K562 (cell line): ENCODE results near the gene PSMB8. TPM values are rescaled to one million over a fixed set of nuclear protein-coding genes. Genes with fewer than 3 reads are reported as not detected.

Experiments
- ATAC-seq: fragments of 200-7000 bp; cut with Tn5 transposase; 3 replicates; pipeline ENCODE4 v1.9.1; 2020; ENCODE audit warnings: moderate library complexity
- BruUV-seq: library from RNA; stranded (reverse); fragments of 400-500 nt; replicated peaks from 2 replicates; lab custom pipeline; 2021; lab: Mats Ljungman, UMichigan
- CTCF ChIA-PET: fragments of 300-600 bp; formaldehyde crosslinking; extraction: SDS; loops from one replicate; lab custom pipeline; 2021; ENCODE audit warnings: low intra/inter-chr PET ratio; lab: Yijun Ruan, JAX
- POLR2A ChIA-PET: fragments of 300-600, 350-650 bp; sonication (Branson Sonifier 250); formaldehyde crosslinking; extraction: SDS; loops from one replicate; lab custom pipeline; 2021; ENCODE audit warnings: antibody characterized with exemption, inconsistent platforms; lab: Yijun Ruan, JAX
- DNase-seq, 4 experiments: peaks; one replicate each; pipeline versions ENCODE4 v3.0.0 to v3.0.0-alpha.2; 2011 to 2018; ENCODE audit warnings: low spot score in 3 of 4, mixed read lengths in 3 of 4; ENCODE audit errors: extremely low read depth in 1 of 4
- FAIRE-seq: peaks from 2 replicates; lab custom pipeline; 2011; peaks lifted over from hg19 to GRCh38; lab: Jason Lieb, UNC
- H2AFZ ChIP-seq: 2 replicates; pipeline ENCODE4 v1.6.0; 2011; ENCODE audit warnings: low read depth, low read length, control low read depth, inconsistent platforms
- H3K27ac ChIP-seq: fragments of 200-600 bp; 3 replicates; pipeline ENCODE4 v1.8.0; 2011; ENCODE audit warnings: low read depth, mild to moderate bottlenecking, control low read depth, inconsistent platforms, low read length, moderate library complexity, mixed read lengths; ENCODE audit errors: extremely low read depth
- H3K27me3 ChIP-seq, 2 experiments: fragments of 300-600 bp in 1 of 2; 2 replicates in 1 of 2; 3 replicates in 1 of 2; pipeline versions ENCODE4 v1.6.0 to v1.8.0; 2011; ENCODE audit warnings: inconsistent platforms in 2 of 2, low read length in 2 of 2, mild to moderate bottlenecking in 1 of 2, mixed read lengths in 1 of 2, moderate library complexity in 1 of 2; ENCODE audit not compliant: control insufficient read depth in 2 of 2, insufficient read depth in 2 of 2
- H3K36me3 ChIP-seq: fragments of 300-600 bp; 3 replicates; pipeline ENCODE4 v1.8.0; 2011; ENCODE audit warnings: mild to moderate bottlenecking, low read length, inconsistent platforms; ENCODE audit not compliant: control insufficient read depth, insufficient read depth
- H3K4me1 ChIP-seq, 2 experiments: fragments of 200-600 bp in 1 of 2; replicated peaks in 1 of 2; 2 replicates in 1 of 2; 3 replicates in 1 of 2; pipeline versions ENCODE4 v1.5.1 to v1.8.0; 2011; ENCODE audit warnings: inconsistent platforms in 2 of 2, low read length in 2 of 2, mild to moderate bottlenecking in 1 of 2, mixed read lengths in 1 of 2, moderate library complexity in 1 of 2; ENCODE audit not compliant: control insufficient read depth in 2 of 2, insufficient read depth in 2 of 2
- H3K4me2 ChIP-seq: 2 replicates; pipeline ENCODE4 v1.6.1; 2011; ENCODE audit warnings: low read length, control low read depth, inconsistent platforms, mixed read lengths; ENCODE audit not compliant: insufficient read depth
- H3K4me3 ChIP-seq: fragments of 200-600 bp; sonication (generic), shearing (Covaris generic); 2 replicates; pipeline ENCODE4 v1.5.1; 2016; ENCODE audit warnings: control low read depth, inconsistent platforms
- H3K79me2 ChIP-seq: fragments of 200-600 bp; 3 replicates; pipeline ENCODE4 v1.8.0; 2011; ENCODE audit warnings: low read length, inconsistent platforms; ENCODE audit not compliant: control insufficient read depth, insufficient read depth
- H3K9ac ChIP-seq, 2 experiments: 2 replicates each; pipeline versions ENCODE4 v1.6.0 to v1.6.1; 2011; ENCODE audit warnings: low read depth in 2 of 2, low read length in 2 of 2, control low read depth in 1 of 2, inconsistent platforms in 1 of 2, mild to moderate bottlenecking in 1 of 2, mixed read lengths in 1 of 2; ENCODE audit not compliant: insufficient read depth in 1 of 2
- H3K9me1 ChIP-seq: one replicate; pipeline ENCODE4 v1.6.0; 2011; ENCODE audit warnings: inconsistent platforms, mild to moderate bottlenecking, low read length, moderate library complexity; ENCODE audit not compliant: control insufficient read depth, insufficient read depth
- H3K9me3 ChIP-seq: replicated peaks from 2 replicates; pipeline ENCODE4 v1.5.1; 2011; ENCODE audit warnings: low read depth, low read length, inconsistent platforms; ENCODE audit not compliant: control insufficient read depth, insufficient read depth
- H4K20me1 ChIP-seq: replicated peaks from 2 replicates; pipeline ENCODE4 v1.6.1; 2011; ENCODE audit warnings: low read length, inconsistent platforms, mixed read lengths; ENCODE audit not compliant: control insufficient read depth, insufficient read depth
- WGBS: fragments of 100-300 bp; shearing (Covaris generic); methylation state at CpG from one replicate; pipeline ENCODE4 v1.1.6; 2016; ENCODE audit warnings: low coverage, mixed read lengths; ENCODE audit not compliant: insufficient coverage; ENCODE audit errors: missing lambda C conversion rate; 5-methylcytosine and 5-hydroxymethylcytosine counted together
- in situ Hi-C: fragments of 300-500 bp; cut with MboI; formaldehyde crosslinking; loops from 4 replicates; pipeline ENCODE4 v1.15.0; 2018; ENCODE audit warnings: inconsistent platforms, mixed read lengths
- intact Hi-C: fragments of 100-400 bp; cut with micrococcal nuclease; formaldehyde crosslinking; loops from 2 replicates; pipeline ENCODE4 v1.14.2; 2022
- polyA plus RNA-seq, 8 experiments: library from polyadenylated mRNA; depleted of rRNA in 4 of 8; stranded (reverse) in 5 of 8; unstranded in 3 of 8; fragments of >200 nt; fragmentation: Nextera tagmentation in 2 of 8; fragmentation: Illumina TruSeq in 1 of 8; extraction: Ambion mirVana in 2 of 8; extraction: Trizol in 1 of 8; gene quantifications; 2 replicates each; pipeline versions ENCODE4 v1.2.1 to v1.2.3, GENCODE V29; 2011 to 2014; ENCODE audit warnings: inconsistent platforms in 1 of 8, missing spikeins in 1 of 8
- total RNA-seq, 7 experiments: library from RNA; depleted of rRNA in 6 of 7; stranded (reverse); fragments of >200 nt in 6 of 7; fragmentation: Illumina TruSeq in 2 of 7; extraction: Trizol in 2 of 7; gene quantifications; 2 replicates each; pipeline versions ENCODE4 v1.2.1 to v1.2.3, GENCODE V29; 2011 to 2021; ENCODE audit warnings: low replicate concordance in 1 of 7
- TF ChIP-seq, protein P1 (sequence below): fragments of 450-650 bp; IDR thresholded peaks from 2 replicates; pipeline ENCODE4 v1.6.1; 2018; ENCODE audit not compliant: partially characterized antibody
- TF ChIP-seq, protein P2 (sequence below): sonication (generic); formaldehyde crosslinking; IDR thresholded peaks from 2 replicates; pipeline ENCODE4 v1.8.1; 2023; ENCODE audit warnings: mild to moderate bottlenecking, missing genetic modification reagents, moderate library complexity

PSMB8 gene
- total and polyA plus RNA-seq, 9 of the 15 experiments (the other 6 are each of a cell fraction or from before 2014, with no cell fraction given): 0.71 to 4.0 (median 2.4) TPM

DNA sequence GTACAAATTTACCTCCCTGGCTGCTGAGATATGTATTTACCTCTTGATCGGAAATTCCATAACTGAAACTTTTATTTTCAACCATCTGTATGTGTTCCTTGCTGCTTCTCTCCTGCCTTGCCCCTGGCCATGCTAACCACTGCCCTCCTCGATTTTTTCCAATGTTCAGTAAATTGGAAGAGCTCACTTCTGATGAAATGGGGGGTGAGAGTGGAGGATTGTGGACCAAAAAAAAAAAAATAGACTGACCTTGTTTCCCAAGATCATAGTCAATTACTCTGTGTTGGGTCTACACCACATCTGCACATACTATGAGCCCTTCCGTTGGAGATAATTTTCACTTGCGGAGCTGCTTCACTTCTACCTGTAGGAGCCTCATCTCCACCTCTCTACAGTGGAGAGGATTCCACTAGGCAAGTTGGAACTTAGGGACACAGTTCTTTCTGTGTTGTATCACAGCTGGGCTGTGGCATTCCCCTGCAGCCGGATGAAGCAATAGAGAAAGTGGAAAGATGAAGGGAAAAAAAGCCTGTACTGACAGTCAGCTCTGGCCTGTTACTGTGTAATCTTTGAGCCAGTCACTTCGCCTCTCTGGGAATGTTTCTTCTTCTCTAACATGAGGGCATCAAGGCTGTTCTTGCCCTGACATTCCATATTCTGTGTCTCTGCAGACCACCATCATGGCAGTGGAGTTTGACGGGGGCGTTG lies 11.8 kb upstream of the PSMB8 start:
- no peak overlapping the region for H3K4me2 ChIP-seq
- no peak overlapping the region for H3K9ac ChIP-seq
- DNase-seq (no peak), ATAC-seq (no peak), FAIRE-seq (no peak)
- POLR2A ChIA-PET: interaction anchor here (1.6 to 7.5 kb wide), 4 partner anchors 12 to 127 kb away, joined by 3 to 56 read pairs (median 12); partner anchors contain the start of gene TAP2
- no peaks in the 10 kb centered on the region for H3K36me3 ChIP-seq
- no peak overlapping the region for H3K4me3 ChIP-seq
- H3K9me3 ChIP-seq: no peaks in the 10 kb centered on the region
- WGBS: 33% methylated on average over 8 of the region's 8 CpGs
- H3K79me2 ChIP-seq: no peaks in the 10 kb centered on the region
- H3K27me3 ChIP-seq: peaks cover 16 to 39% of the 10 kb centered on the region in 2 experiments
- peaks cover 27 to 30% of the 10 kb centered on the region in 2 experiments for H3K4me1 ChIP-seq
- TF ChIP-seq, protein P1, sequence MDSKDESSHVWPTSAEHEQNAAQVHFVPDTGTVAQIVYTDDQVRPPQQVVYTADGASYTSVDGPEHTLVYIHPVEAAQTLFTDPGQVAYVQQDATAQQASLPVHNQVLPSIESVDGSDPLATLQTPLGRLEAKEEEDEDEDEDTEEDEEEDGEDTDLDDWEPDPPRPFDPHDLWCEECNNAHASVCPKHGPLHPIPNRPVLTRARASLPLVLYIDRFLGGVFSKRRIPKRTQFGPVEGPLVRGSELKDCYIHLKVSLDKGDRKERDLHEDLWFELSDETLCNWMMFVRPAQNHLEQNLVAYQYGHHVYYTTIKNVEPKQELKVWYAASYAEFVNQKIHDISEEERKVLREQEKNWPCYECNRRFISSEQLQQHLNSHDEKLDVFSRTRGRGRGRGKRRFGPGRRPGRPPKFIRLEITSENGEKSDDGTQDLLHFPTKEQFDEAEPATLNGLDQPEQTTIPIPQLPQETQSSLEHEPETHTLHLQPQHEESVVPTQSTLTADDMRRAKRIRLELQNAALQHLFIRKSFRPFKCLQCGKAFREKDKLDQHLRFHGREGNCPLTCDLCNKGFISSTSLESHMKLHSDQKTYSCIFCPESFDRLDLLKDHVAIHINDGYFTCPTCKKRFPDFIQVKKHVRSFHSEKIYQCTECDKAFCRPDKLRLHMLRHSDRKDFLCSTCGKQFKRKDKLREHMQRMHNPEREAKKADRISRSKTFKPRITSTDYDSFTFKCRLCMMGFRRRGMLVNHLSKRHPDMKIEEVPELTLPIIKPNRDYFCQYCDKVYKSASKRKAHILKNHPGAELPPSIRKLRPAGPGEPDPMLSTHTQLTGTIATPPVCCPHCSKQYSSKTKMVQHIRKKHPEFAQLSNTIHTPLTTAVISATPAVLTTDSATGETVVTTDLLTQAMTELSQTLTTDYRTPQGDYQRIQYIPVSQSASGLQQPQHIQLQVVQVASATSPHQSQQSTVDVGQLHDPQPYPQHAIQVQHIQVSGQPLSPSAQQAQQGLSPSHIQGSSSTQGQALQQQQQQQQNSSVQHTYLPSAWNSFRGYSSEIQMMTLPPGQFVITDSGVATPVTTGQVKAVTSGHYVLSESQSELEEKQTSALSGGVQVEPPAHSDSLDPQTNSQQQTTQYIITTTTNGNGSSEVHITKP: peak; percentile 83
- TF ChIP-seq, protein P2, sequence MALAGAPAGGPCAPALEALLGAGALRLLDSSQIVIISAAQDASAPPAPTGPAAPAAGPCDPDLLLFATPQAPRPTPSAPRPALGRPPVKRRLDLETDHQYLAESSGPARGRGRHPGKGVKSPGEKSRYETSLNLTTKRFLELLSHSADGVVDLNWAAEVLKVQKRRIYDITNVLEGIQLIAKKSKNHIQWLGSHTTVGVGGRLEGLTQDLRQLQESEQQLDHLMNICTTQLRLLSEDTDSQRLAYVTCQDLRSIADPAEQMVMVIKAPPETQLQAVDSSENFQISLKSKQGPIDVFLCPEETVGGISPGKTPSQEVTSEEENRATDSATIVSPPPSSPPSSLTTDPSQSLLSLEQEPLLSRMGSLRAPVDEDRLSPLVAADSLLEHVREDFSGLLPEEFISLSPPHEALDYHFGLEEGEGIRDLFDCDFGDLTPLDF: no peak
- in situ Hi-C loops: no loop called here
- H2AFZ ChIP-seq: no peak overlapping the region
- no TSS peak for BruUV-seq
- 0 out of 2 replicates have a peak, but pooled peaks cover 8% of the 10 kb centered on the region for H4K20me1 ChIP-seq
- CTCF ChIA-PET: no interaction called here
- peaks cover 3% of the 10 kb centered on the region for H3K9me1 ChIP-seq
- intact Hi-C loops: no loop called here
- no peak overlapping the region for H3K27ac ChIP-seq
